Activated CD8-positive, alpha-beta memory T cell treated with anti-CD3 and anti-CD28 coated beads, Interleukin-2, amount 50 U/mL, for 48 hours (primary cell): ENCODE measurements around the gene TBATA.

Experiments used
- DNase-seq: peaks from one replicate; pipeline ENCODE4 v3.0.0-alpha.2; 2020

TBATA gene

DNA sequence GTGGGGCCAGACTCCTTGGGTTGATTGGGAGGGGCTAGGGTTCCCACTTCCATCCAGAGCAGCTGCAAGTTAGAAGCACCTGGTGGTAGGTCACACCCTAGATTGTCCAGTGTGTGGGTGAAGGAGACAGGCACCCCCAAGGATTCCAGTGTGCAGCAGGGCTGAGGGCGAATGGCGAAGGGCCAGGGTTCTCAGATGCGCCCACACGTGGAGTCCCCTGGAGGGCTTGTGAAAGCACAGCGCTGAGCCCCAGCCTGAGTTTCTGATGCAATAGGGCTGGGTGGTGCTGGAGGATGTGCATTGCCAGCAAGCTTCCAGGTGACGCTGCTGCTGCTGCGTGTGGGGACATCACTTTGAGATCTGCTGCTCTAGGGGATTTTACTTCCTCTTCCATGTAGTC is 25.4 kb downstream of the TBATA start:
- DNase-seq, result no peak

DNA sequence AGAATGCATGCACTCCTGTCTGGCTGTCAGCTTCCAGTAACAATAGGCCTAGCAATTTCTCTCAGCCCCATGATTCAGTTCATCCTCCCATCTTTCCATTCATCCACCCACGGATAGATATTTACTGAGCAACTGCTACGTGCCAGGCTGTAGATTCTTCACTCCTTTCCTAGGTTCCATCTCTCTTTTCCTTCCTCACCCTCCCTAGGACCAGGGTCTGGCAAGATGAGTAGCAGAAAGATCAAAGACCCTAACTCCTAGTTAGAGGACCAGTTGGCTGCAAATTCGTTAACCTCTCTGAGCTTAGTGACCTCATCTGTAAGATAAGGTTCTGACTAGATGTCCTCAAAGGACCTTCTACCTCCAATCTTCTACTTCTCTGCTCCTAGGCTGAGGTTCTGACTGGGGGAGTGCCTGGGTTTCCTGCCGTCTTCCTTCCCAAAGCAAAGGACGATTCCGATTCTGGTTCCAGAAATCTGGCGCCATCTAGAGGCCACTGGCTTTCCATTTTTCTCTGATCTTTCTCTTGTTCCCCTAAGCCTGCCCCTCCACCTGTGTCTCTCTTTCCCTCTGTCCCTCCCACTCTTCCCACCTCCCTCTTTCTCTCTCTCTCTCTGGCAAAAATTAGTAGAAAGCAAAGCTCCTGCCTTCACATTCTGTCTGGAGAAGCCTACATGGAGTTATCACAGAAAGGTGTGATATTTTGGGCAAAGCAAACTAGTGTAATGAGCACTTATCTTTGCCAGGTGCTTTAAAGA is 26.2 kb downstream of the TBATA start:
- DNase-seq, result peak; percentile 84

GRCh38 chr10:70757856-70758255 is 27.3 kb downstream of the TBATA start:
- DNase-seq, result no peak

GRCh38 chr10:70756700-70757360 is 28.3 kb downstream of the TBATA start:
- DNase-seq, result no peak

DNA sequence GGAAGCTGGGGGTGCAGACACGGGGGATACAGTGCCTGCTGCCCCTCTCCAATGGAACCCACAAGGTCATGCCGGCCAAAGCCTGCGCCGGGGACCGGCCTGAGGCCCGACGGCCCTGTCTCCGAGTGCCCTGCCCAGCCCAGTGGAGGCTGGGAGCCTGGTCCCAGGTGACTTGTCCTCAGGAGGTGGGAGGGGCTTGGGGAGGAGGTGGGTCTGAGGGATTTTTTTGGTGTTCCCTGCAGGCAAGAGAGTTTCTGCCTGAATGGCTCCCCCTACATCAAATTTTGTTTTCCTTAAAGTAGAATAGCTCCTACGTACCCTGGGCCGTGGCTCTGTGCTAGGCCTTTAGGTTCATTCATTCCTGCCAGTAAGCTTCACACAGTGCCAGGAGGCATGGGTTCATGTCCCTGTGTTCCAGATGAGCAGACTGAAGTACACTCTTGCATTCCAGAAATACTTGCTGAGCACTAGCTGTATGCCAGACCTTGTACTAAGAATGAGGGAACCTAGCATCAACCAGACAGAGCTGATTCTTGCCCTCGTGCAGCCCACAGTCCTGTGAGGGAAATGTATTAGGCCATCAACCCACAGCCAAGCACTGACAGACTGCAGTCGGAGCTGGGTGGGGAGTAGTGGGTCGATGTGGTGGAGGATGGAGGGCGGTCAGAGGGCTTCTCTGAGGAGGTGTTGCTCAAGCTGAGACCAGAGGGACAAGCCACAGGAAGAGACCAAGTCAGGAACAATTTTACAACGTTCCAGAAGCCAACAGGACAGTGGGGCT is 31.1 kb downstream of the TBATA start:
- no peak for DNase-seq

DNA sequence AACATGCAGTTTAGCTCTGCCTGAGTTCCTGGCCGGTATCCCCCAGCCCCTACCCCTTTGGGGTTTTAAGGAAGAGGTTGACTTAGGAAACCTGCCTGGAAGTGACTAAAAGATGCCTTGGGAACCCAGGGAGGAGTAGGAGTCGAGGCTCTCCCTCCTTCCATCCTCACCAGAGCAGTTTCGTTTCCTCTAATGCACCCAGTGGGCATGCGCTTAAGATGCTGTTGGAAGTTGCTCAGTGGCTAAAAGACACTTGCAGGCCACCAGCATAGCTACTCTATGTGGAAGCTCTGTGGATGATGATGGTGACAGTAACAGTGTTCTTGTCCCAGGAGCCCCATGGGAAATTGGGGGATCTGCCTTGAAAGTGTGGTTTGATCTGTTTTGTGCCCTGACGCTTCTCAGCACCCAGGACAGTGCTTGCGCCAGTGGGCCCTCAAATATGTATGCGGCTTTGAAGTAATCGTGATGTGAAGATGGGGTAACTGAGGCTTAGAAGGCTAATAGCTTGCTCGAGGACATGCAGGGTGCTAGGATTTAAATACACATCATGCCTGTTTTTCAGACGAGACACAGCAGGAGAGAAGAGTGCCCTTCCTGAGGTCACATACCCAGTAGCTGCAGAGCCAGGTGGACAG is 32.0 kb downstream of the TBATA start:
- no peak for DNase-seq

DNA sequence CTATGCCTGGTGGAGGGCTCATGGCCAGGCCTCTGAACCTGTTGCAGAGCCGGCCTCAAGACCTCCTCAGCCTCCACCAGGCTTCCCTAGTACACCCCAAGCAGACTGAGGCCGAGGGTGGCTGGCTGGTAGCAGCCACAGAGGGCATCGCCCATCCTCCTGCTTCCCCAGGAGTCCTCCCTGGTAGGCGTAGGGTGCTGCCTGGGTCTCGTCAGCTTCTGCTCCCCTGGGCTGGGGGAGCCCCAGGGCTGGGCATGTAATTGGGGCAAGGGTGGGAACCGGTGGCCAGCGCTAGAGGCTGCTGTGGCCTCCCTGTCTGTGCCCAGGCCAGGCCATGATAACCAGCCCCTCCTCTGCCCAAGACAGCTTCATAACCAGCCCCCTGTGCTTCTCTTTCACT is 32.6 kb downstream of the TBATA start:
- no peak for DNase-seq

- no peak for DNase-seq
Measured at GRCh38 chr10:70751991-70752390, 33.2 kb downstream of the TBATA start.

GRCh38 chr10:70751356-70751755 is 33.8 kb downstream of the TBATA start:
- DNase-seq, result no peak

DNA sequence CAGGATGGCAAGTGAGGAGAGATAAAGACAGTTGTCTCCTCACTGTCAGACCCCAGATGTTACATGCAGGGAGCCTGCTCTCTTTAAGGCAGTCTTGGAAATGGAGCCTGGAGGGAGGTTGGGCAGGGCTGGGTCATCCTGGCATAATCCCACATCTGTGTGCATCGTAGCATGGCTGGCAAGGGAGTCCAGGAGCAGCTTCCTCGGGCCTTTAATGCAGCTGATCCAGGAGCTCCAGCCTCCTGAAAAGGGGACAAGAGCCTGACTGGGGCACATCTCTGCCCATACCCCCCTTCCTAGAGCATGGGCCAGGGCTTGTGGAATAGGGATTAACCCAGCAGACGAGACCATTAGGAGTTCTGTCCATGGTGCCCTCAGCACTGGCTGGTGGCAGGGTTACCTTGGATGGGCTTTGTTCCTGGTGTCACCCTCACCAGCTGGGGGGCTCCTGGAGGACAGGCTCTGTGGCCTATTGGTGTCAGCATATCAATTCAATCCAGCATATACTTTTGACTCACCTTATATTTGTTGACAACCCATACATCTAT is 34.9 kb downstream of the TBATA start:
- DNase-seq, result no peak

GRCh38 chr10:70749756-70750155 is 35.4 kb downstream of the TBATA start:
- DNase-seq, result no peak

DNA sequence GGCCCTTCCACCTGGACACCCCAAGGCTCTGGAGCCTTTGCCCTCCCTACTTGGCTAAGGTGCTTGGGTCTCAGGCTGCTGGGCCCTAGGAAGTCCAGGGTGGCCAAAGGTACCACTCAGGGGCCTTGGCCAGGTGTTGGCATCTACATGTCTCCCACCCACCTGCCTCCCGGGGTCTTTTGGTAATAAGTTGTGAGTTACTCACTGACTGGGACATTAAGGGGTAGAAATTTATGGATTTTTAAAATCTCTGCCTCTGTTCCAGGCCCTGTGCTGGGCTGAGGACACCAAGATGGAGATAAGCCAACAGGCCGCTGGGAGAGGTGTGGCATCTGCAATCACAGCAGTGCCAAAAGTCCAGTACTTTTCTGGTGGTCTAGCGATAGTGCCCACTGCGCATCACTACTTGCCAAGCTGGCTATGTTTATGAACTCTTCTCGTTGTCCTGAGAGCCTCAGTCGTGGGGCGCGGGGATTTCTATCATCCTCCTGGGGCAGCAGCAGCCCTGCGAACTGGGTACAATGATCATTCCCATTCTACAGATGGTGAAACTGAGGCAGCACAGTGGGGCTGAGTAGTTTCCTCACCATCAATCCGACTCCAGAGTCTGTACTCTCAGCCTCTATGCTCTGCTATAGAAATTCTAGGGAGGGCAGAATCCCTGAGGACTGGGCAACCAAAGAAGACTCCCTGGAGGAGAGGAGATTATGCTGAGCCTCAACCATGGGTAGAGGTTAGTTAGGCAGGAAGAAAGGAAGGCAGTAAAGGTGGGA is 36.2 kb downstream of the TBATA start:
- DNase-seq, result no peak

GRCh38 chr10:70748305-70748704 is 36.9 kb downstream of the TBATA start:
- DNase-seq, result no peak

- DNase-seq, result no peak
Measured at GRCh38 chr10:70747192-70747965, 37.8 kb downstream of the TBATA start.

DNA sequence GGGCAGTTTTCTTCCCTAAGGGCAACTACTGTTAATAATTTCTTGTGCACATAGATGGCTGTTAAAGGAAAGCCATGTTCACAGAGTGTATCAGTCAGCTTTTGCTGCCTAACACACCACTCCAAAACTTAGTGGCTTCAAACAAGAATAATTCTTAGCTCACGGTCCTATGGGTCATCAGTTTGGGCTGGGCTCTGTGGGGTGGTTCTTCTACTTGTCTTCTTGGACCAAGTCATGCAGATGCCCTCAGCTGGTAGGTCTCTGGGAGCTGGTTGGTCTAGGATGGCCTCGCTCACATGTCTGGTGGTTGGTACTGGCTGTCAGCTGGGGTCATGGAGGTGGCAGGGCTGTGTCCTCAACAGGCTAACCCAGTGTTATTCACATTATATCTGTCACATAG is 39.6 kb downstream of the TBATA start:
- DNase-seq, result no peak

DNA sequence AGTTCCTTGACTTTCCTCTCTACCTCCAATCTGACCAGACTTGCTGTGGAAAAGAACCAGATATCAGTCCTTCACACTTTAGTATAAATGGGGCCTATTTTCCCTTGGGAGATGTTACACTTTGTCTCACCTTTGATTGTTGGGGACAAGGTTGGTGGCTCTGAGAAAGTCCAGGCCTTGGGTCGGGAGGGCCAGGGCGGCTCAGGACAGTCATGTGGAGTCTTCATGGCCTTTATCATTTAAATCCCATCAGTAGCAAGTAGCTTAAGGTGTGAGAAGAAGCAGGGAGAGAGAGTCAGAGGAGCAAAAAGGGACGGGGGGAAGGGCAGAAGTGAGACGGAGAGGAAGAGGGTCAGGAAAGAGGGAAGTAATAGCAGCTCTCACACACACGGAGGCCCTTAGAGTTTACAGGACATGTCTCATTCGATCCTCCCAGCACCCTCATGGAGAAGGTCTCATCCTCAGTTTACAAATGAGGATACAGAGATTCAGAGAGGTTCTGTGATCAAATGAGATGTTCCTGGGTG is 40.5 kb downstream of the TBATA start:
- DNase-seq, result no peak

DNA sequence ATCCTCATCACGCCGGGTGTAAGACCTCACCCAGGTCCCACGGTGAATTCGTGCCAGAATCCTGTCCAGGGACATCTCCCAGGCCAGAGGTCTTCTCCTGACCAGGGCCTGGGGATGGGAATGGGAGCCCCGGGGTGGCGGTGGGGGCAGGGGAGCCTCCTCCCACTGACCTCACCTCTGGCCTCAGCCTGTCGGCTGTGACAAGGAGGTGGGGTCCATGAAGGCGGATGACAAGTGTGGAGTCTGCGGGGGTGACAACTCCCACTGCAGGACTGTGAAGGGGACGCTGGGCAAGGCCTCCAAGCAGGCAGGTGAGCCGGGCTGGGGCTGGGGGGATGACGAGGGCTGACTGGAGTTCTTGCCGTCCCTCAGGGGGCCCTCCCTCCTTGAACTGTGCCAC is 41.3 kb downstream of the TBATA start:
- no peak for DNase-seq

- DNase-seq, result no peak
Measured at GRCh38 chr10:70743430-70743788, 41.8 kb downstream of the TBATA start.

GRCh38 chr10:70742537-70743429 is 42.4 kb downstream of the TBATA start:
- no peak for DNase-seq
